Measurements from ENCODE around the gene S100B. TPM values are rescaled to one million over a fixed set of nuclear protein-coding genes. Genes with fewer than 3 reads are reported as not detected.
A peak's percentile ranks its signal among the peaks of the same experiment; 100 is the strongest.

The S100B gene
- total and polyA plus RNA-seq, 5 experiments from 2014 or later = 73.4 to 271 (median 92.4) TPM

GRCh38 chr21:46616656-46617055 lies 11.8 kb upstream of the S100B start:
- peaks cover 40 to 68% (median 50%) of the 10 kb centered on the region in 4 donors for H3K4me1 Mint-ChIP-seq
- POLR2A ChIA-PET = interaction anchor here (0.7 to 1.0 kb wide), 2 partner anchors 10 to 19 kb away, joined by 3 read pairs; partner anchors contain the start of gene PRMT2
- peak overlapping the region in 2 of 10 donors; percentile 20 to 68 for H3K27ac Mint-ChIP-seq
- no peak for DNase-seq
- H3K4me3 Mint-ChIP-seq = peak overlapping the region in 1 of 10 donors; percentile 13
- no peaks in the 10 kb centered on the region for H3K27me3 Mint-ChIP-seq
- ATAC-seq = no peak
- peaks cover 0 to 3% (median 0%) of the 10 kb centered on the region in 3 donors for H3K36me3 Mint-ChIP-seq
- peaks cover 0 to 16% (median 3%) of the 10 kb centered on the region in 9 donors for H3K9me3 Mint-ChIP-seq

GRCh38 chr21:46616050-46616449 lies 11.2 kb upstream of the S100B start:
- peak overlapping the region in 5 of 10 donors; percentile 0 to 29 (median 8) for H3K4me3 Mint-ChIP-seq
- H3K4me1 Mint-ChIP-seq = peaks cover 36 to 62% (median 44%) of the 10 kb centered on the region in 4 donors
- no peaks in the 10 kb centered on the region for H3K27me3 Mint-ChIP-seq
- peaks cover 0 to 3% (median 0%) of the 10 kb centered on the region in 3 donors for H3K36me3 Mint-ChIP-seq
- no peak for DNase-seq
- POLR2A ChIA-PET = interaction anchor here (0.7 to 2.0 kb wide), 4 partner anchors 10 to 54 kb away, joined by 3 to 6 read pairs (median 3); partner anchors contain the start of gene PRMT2
- peaks cover 0 to 17% (median 5%) of the 10 kb centered on the region in 9 donors for H3K9me3 Mint-ChIP-seq
- peak overlapping the region in 7 of 10 donors; percentile 6 to 72 (median 58) for H3K27ac Mint-ChIP-seq
- ATAC-seq = peak in 1 of 2 donors; percentile 22

- no peak overlapping the region for H3K4me3 Mint-ChIP-seq
- H3K36me3 Mint-ChIP-seq = peaks cover 0 to 7% (median 0%) of the 10 kb centered on the region in 3 donors
- no peaks in the 10 kb centered on the region for H3K27me3 Mint-ChIP-seq
- POLR2A ChIA-PET = no interaction called here
- no peak for DNase-seq
- H3K9me3 Mint-ChIP-seq = peaks cover 0 to 27% (median 12%) of the 10 kb centered on the region in 9 donors
- H3K4me1 Mint-ChIP-seq = peaks cover 20 to 53% (median 36%) of the 10 kb centered on the region in 4 donors
- no peak for ATAC-seq
- no peak overlapping the region for H3K27ac Mint-ChIP-seq
These were observed 8.5 kb upstream of the S100B start for GRCh38 chr21:46613391-46613790.

GRCh38 chr21:46610018-46610701 lies 5.3 kb upstream of the S100B start:
- Mint-ChIP-seq H3K4me1 (peaks cover 22 to 64% (median 46%) of the 10 kb centered on the region in 4 donors), H3K4me3 (no peak overlapping the region), H3K36me3 (peaks cover 0 to 7% (median 0%) of the 10 kb centered on the region in 3 donors), H3K9me3 (peaks cover 0 to 27% (median 12%) of the 10 kb centered on the region in 9 donors), H3K27ac (peak overlapping the region in 1 of 10 donors; percentile 54), H3K27me3 (no peaks in the 10 kb centered on the region)
- POLR2A ChIA-PET = interaction anchor here (1.5 to 6.1 kb wide), 3 partner anchors 10 to 25 kb away, joined by 6 to 79 read pairs (median 7); partner anchors contain the start of gene PRMT2
- ATAC-seq = no peak
- DNase-seq = no peak

GRCh38 chr21:46608672-46609111 lies 3.8 kb upstream of the S100B start:
- H3K4me1 Mint-ChIP-seq = peaks cover 24 to 64% (median 50%) of the 10 kb centered on the region in 4 donors
- no peak overlapping the region for H3K4me3 Mint-ChIP-seq
- POLR2A ChIA-PET = interaction anchor here (1.7 to 6.1 kb wide), 6 partner anchors 11 to 49 kb away, joined by 7 to 79 read pairs (median 30); partner anchors contain the start of gene PRMT2
- H3K36me3 Mint-ChIP-seq = peaks cover 0 to 7% (median 0%) of the 10 kb centered on the region in 3 donors
- ATAC-seq (no peak), DNase-seq (no peak)
- H3K27ac Mint-ChIP-seq = peak overlapping the region in 4 of 10 donors; percentile 1 to 82 (median 5)
- H3K9me3 Mint-ChIP-seq = peaks cover 0 to 27% (median 12%) of the 10 kb centered on the region in 9 donors
- no peaks in the 10 kb centered on the region for H3K27me3 Mint-ChIP-seq

GRCh38 chr21:46607636-46608035 lies 2.8 kb upstream of the S100B start:
- Mint-ChIP-seq H3K27me3 (no peaks in the 10 kb centered on the region), H3K4me3 (peak overlapping the region in 1 of 10 donors; percentile 16)

GRCh38 chr21:46606427-46606813 lies 1.5 kb upstream of the S100B start:
- POLR2A ChIA-PET = interaction anchor here (0.7 to 6.8 kb wide), 17 partner anchors 9 to 61 kb away, joined by 3 to 168 read pairs (median 8); partner anchors contain the start of gene PRMT2
- no peak for DNase-seq
- Mint-ChIP-seq H3K27ac (peak overlapping the region; percentile 82 to 95 (median 93)), H3K9me3 (peaks cover 0 to 18% (median 1%) of the 10 kb centered on the region in 9 donors), H3K27me3 (no peaks in the 10 kb centered on the region), H3K4me1 (peaks cover 31 to 76% (median 55%) of the 10 kb centered on the region in 4 donors), H3K36me3 (peaks cover 0 to 5% (median 3%) of the 10 kb centered on the region in 3 donors), H3K4me3 (peak overlapping the region; percentile 16 to 92 (median 84))
- ATAC-seq = peak; percentile 6 to 9

More at GRCh38 chr21:46607636-46608035, 2.8 kb upstream of the S100B start:
- peaks cover 0 to 27% (median 10%) of the 10 kb centered on the region in 9 donors for H3K9me3 Mint-ChIP-seq
- H3K27ac Mint-ChIP-seq = peak overlapping the region in 8 of 10 donors; percentile 3 to 95 (median 86)
- POLR2A ChIA-PET = interaction anchor here (0.7 to 6.1 kb wide), 7 partner anchors 12 to 55 kb away, joined by 3 to 79 read pairs (median 25); partner anchors contain the start of gene PRMT2
- DNase-seq = no peak
- no peak for ATAC-seq
- peaks cover 24 to 67% (median 51%) of the 10 kb centered on the region in 4 donors for H3K4me1 Mint-ChIP-seq
- H3K36me3 Mint-ChIP-seq = peaks cover 0 to 5% (median 0%) of the 10 kb centered on the region in 3 donors

- H3K4me1 Mint-ChIP-seq = peaks cover 35 to 79% (median 57%) of the 10 kb centered on the region in 4 donors
- H3K4me3 Mint-ChIP-seq = peak overlapping the region; percentile 16 to 92 (median 85)
- POLR2A ChIA-PET = interaction anchor here (0.7 to 6.8 kb wide), 20 partner anchors 8 to 74 kb away, joined by 3 to 168 read pairs (median 6); partner anchors contain the start of gene PRMT2
- H3K9me3 Mint-ChIP-seq = peaks cover 0 to 16% (median under 1%) of the 10 kb centered on the region in 9 donors
- H3K27ac Mint-ChIP-seq = peak overlapping the region; percentile 82 to 95 (median 93)
- peaks cover 0 to 4% (median 3%) of the 10 kb centered on the region in 3 donors for H3K36me3 Mint-ChIP-seq
- no peaks in the 10 kb centered on the region for H3K27me3 Mint-ChIP-seq
- ATAC-seq = peak; percentile 88 to 91
- DNase-seq = peak in 9 of 10 donors; percentile 37 to 80 (median 51)
These were observed 1.0 kb upstream of the S100B start for GRCh38 chr21:46605767-46606426.

- Mint-ChIP-seq H3K9me3 (peaks cover 0 to 1% (median 0%) of the 10 kb centered on the region in 9 donors), H3K4me1 (peaks cover 39 to 79% (median 64%) of the 10 kb centered on the region in 4 donors), H3K4me3 (peak overlapping the region; percentile 62 to 92 (median 85)), H3K27ac (peak overlapping the region; percentile 82 to 95 (median 93)), H3K27me3 (no peaks in the 10 kb centered on the region), H3K36me3 (peaks cover 0 to 11% (median 0%) of the 10 kb centered on the region in 3 donors)
- POLR2A ChIA-PET = interaction anchor here (0.9 to 6.8 kb wide), 10 partner anchors 9 to 179 kb away, joined by 6 to 168 read pairs (median 20); partner anchors contain the start of gene PRMT2
- DNase-seq = no peak
- peak; percentile 28 to 31 for ATAC-seq
These were observed 430 bp downstream of the S100B start for GRCh38 chr21:46604329-46604974.

GRCh38 chr21:46603228-46603627 lies 1.7 kb downstream of the S100B start:
- DNase-seq (no peak), ATAC-seq (no peak)
- peaks cover 41 to 79% (median 65%) of the 10 kb centered on the region in 4 donors for H3K4me1 Mint-ChIP-seq
- H3K27ac Mint-ChIP-seq = peak overlapping the region in 6 of 10 donors; percentile 56 to 81 (median 76)
- peaks cover 0 to 14% (median 0%) of the 10 kb centered on the region in 3 donors for H3K36me3 Mint-ChIP-seq
- POLR2A ChIA-PET = interaction anchor here (0.7 to 6.8 kb wide), 9 partner anchors 9 to 56 kb away, joined by 3 to 168 read pairs (median 4); partner anchors contain the start of gene PRMT2
- H3K9me3 Mint-ChIP-seq = no peaks in the 10 kb centered on the region
- H3K27me3 Mint-ChIP-seq = no peaks in the 10 kb centered on the region
- peak overlapping the region in 9 of 10 donors; percentile 47 to 92 (median 79) for H3K4me3 Mint-ChIP-seq

- peaks cover 28 to 58% (median 46%) of the 10 kb centered on the region in 4 donors for H3K4me1 Mint-ChIP-seq
- ATAC-seq (no peak), DNase-seq (no peak)
- POLR2A ChIA-PET = interaction anchor here (1.0 to 6.8 kb wide), 7 partner anchors 18 to 49 kb away, joined by 3 to 168 read pairs (median 7); partner anchors contain the start of gene PRMT2
- peak overlapping the region in 9 of 10 donors; percentile 44 to 93 (median 69) for H3K27ac Mint-ChIP-seq
- peaks cover 0 to 14% (median 0%) of the 10 kb centered on the region in 3 donors for H3K36me3 Mint-ChIP-seq
- no peaks in the 10 kb centered on the region for H3K9me3 Mint-ChIP-seq
- H3K27me3 Mint-ChIP-seq = no peaks in the 10 kb centered on the region
- H3K4me3 Mint-ChIP-seq = peak overlapping the region in 5 of 10 donors; percentile 6 to 79 (median 34)
These were observed 3.9 kb downstream of the S100B start for GRCh38 chr21:46600978-46601377.

All from naive thymus-derived CD8-positive, alpha-beta T cell (primary cell).